ENCODE results near the gene PLPP7.

DNA sequence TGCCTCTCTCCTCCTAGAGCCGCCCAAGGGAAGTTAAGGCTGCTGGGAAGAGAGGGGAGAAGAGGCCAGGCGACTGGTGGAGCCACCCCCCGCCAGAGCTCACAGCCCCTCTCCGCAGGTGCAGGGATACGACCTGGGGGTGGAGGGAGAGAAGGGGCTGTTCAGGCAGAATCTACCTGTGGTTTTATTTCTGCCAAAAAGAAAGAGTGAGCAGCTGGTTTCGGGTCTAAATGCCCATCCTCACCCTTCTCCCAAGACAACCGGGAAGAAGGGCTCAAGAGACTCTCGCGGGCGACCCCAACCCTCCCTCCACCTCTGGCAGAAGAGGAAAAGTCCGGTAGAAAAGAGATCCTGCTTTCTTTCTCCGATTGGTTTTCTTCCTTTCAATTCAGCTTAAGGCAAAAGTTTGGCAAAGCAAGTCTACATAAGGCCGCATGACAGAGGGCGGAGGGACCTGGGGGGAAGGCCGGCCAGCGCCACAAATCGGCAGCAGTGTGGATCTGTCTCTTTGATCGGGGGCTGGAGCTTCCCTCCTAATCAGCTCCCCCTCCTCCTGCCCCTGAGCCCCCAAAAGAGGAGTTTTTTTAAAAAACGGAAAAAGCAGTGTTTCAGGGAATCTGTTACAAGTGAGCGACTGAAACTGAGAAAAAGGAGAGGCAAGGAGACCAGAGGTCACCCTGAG, 29.5 kb upstream of the PLPP7 start:
- TF ChIP-seq, protein P1, sequence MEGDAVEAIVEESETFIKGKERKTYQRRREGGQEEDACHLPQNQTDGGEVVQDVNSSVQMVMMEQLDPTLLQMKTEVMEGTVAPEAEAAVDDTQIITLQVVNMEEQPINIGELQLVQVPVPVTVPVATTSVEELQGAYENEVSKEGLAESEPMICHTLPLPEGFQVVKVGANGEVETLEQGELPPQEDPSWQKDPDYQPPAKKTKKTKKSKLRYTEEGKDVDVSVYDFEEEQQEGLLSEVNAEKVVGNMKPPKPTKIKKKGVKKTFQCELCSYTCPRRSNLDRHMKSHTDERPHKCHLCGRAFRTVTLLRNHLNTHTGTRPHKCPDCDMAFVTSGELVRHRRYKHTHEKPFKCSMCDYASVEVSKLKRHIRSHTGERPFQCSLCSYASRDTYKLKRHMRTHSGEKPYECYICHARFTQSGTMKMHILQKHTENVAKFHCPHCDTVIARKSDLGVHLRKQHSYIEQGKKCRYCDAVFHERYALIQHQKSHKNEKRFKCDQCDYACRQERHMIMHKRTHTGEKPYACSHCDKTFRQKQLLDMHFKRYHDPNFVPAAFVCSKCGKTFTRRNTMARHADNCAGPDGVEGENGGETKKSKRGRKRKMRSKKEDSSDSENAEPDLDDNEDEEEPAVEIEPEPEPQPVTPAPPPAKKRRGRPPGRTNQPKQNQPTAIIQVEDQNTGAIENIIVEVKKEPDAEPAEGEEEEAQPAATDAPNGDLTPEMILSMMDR (conservative IDR thresholded peaks at IDR 0.05) = no peak
- TF ChIP-seq ZFX (IDR thresholded peaks at IDR 0.05) = no peak

All from C4-2B (cell line).